HG03139 (cell line): ENCODE measurements around the gene DDX1.

Experiments
- ATAC-seq: cut with Tn5 transposase; IDR thresholded peaks from one replicate; pipeline ENCODE4 v1.9.1; 2021; ENCODE audit not compliant: unreplicated experiment

The DDX1 gene

DNA sequence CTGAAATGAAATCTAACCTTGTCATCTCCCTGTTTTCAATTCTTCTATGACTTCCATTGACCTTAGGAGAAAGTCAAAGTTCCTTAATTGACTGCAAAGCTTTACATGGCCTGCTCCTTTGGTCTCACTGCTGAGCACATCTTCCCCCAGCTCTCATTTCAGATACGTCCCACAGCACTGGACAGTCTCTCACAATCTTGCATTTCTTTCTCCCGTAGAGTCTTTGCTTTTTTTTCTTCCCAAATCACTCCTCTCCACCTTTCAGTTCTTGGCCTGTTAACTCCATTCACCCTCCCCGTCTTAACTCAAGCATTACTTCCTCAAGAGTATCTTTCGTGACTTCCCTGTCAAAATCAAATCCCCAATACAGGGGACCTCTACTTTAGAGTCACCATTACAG lies 67.2 kb downstream of the DDX1 start:
- ATAC-seq: no peak

DNA sequence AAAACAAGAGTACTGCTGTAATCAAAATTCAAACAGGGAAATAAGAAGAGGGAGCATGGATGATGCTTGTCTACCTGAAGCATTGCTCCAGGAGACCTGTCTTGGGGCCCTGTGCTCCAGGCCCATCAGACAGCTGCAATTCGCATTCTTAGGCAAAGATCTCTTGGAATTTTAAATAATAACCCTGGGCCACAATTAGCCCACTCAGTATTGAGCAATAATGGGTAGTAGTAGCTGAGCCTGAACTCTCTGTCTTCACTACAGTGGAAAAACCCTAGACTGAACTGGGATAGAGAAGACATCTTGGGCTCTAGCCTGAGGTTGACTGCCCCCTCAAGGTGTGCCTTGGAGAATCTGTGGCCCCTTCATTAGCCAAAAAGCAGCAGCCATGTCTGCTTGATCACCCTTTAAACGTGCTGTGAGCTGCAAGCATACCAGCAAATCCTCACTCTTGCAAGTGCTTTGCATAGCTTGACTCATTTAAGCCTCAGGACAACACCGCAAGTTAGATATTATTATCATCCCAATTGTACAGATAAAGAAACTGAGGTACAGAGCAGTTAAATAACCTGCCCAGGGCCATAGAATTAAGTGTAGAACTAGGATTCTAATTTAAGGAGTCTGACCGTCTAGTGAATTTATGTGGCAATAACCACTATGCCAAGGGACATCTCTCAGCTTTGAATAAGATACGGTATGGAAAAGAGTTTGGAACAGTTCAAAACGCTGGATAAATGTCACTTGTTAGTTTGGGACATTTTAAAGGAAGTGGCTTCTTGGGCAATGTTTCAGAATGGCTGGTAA lies 69.0 kb downstream of the DDX1 start:
- no peak for ATAC-seq

DNA sequence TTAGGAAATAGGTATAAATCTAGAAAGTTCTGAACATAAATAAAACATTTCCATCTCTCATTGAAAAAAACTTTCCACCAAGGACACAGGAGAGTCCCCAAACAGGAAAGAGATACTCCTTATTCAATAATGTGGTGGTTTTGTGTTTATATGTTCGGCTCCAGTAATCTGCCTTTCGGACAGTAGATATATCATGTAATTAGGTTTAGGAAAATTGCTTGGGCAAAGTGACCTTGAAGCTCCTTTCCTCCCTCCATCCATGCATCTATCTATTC lies 69.6 kb downstream of the DDX1 start:
- no peak for ATAC-seq

DNA sequence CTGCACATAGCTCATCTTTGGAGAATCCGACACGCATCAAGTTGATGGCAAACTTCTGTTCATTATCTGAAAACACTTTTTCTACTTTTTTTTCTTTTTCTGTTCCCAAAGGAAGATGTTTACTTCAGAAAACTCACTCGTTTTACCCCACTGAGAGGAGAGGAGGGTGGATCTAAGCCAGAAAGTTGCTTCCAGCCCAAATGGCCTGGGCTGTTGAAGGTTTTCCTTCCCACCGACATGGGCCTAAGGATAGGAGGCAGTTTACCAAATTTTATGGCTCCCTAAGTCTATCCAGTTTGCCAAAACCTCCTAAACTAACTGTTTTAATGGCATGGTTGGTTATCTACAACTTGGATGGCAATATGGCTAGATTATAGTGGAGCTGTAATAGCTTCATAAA lies 70.4 kb downstream of the DDX1 start:
- ATAC-seq: no peak

DNA sequence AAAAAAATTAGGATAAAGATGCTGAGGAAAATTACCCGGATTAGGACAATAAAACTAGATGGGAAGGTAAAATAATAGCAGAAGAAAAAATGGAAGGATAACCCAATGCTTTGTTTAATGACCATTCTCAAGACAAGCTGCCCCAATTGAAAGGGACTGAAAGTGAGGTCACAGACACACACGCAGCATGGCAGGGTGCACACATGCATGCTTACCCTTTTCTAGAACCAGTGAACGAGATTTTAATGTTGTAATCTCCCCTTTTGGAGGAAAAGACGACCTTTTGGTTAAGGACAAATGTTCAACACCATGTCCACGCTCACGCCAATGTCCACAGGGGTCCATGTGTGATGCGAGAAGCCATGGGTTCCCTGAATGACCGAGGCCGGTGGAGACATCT lies 70.9 kb downstream of the DDX1 start:
- ATAC-seq: no peak

DNA sequence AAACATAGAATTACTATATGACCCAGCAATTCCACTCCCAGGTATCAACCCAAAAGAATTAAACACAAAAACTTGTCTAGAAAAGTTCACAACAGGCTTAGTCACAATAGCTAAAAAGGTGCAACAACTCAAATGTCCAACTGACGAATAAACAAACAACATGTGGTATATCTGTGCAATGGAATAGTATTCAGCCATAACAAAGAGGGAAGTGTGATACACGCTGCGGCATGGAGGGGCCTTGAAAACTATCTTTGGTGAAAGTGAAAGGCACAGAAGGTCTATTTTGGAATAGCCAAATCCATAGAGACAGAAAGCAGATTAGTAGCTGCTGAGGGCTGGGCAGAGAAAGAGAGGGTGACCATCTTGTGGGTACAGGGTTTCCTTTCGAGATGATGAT lies 72.1 kb downstream of the DDX1 start:
- no peak for ATAC-seq

DNA sequence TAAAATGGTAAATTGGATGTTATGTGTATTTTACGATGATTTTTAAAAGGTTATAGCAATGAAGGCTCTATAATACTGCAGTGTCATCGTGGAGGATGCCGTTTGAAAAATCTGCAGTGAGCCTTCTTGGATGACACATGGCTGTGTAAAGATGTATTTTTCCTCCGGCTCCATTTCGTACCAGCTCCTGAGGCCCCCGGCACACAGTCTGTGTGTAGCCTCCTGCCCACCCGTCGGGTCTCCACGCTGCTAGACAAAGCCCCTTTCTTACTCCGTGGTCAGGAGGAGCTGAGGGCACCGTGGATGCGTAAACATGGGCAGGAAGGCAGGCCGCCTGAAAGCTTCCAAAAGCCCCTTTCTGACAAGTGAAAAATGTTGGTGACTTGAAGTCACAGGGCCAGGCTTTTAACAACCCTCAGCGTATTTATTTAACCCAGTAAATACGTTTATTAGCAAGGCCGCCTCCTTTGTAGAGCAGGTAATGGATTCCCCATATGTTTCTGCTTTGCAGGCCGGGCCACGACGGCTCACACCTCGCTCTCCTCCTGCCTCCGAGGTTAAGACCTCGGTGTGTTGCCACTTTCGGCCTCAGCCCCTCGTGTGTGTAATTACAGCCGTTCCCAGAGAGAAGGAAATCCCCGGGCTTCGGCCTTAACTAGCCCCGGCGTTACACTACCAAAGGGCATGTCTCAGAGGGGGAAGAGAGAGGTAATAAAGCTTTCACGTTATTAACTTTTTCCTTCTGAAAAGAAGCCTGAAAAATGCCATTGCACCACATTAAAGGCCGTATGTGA lies 72.8 kb downstream of the DDX1 start:
- ATAC-seq: no peak

DNA sequence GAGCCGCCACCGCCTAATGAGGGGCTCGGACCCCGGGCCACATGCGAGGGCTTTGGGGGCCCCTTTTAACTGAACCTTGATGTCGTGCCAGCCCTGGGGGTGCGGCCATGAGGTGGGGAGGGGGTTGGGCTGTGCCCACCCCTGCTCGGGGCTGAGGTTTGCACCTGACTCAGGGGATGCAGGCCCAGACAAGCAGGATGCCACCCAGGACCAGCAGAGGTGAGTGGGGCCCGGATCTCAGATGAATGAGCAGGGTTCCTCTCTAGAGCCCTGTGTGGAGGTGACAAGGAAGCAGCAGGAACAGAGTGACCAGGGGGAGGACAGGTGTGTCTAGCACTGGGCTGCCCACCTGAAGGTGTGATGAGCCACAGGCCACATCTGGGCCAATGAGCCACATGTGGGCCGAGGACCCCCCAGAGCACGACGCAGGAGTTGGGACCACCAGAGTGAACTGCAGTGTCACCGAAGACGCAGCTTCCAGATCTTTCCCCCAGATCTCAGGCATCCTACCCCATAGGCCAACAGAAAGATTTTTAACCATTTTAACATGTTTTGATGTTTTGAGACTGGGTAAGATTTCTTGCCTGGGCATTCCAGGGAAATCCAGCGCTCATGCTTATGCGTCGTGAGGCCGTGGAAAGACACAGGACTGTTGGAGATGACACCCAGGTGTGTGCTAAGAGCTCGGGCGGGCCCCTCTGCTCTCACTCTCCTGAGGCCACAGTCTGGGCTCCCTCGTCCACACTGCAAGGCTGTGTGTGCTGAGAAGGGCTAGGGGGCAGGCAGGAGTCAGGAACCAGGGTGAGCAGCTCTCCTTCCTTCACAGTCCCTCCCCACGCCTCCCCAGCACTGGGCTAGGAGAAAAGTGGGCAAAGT lies 73.6 kb downstream of the DDX1 start:
- ATAC-seq: no peak

DNA sequence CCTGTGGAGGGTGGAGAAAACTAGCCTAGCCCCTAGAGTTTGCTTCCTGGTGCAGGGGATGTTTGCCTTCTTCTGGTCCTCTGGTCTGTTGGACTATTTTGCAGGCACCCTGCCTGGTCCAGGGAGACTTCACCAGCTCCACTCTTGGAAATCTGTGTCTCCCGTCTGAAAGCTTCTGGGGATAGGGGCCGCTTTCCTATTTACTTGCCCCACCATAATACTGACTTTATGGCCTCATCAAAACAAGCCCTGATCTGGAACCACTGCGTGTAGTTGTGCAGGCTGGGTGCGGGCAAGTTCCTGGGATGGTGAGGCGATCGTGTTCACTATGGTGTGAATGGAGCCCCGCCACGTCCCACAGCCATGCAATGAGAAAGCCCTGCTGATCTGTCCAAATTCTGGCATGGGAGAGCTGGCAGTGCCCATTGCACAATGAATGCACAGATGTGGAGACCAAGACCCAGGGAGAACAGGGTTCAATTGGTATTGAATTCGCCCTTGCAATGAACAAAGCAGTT lies 74.3 kb downstream of the DDX1 start:
- ATAC-seq: no peak

DNA sequence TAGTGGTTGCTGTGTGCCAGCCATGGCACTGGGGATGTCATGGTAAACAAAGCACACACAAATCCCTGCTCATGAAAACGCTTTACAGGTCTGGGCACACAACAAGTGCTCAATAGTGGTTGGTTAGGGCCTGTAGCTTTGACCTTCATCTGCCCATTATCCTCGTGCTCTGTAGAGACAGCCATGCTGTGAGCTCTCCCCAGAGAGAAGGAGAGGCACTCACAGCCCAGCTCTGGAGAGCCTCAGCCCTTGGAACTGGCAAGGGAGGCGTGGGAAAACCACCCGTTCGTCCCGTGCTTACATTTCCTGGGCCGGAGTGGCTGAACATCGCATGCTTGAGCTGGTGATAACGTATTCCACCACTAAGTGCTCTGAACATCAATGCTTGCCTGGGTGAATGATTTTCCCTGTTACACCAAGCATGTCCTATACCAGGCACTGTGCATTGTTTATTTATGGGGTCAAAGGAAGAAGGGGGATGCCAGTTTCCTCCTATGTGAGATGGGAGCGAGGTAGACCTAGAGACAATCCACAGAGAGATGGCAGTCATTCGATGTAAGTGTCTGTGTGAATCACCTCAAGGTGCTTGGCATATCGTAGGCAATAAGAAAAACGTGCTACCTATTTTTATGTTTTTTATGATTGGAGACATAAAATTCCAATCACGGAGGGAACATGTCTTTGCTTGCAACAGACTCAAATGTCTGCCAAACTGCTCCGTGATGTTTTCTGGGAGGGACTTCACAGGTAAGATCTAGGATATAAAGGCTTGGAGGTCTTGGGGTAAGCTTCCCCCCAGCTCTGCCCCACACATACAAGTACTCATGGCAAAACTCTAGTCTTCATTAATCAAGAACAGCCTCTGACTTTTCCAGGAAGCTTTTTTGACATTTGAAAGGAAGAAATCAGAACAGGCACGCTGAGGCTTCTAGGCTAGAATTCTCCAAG lies 75.5 kb downstream of the DDX1 start:
- no peak for ATAC-seq

DNA sequence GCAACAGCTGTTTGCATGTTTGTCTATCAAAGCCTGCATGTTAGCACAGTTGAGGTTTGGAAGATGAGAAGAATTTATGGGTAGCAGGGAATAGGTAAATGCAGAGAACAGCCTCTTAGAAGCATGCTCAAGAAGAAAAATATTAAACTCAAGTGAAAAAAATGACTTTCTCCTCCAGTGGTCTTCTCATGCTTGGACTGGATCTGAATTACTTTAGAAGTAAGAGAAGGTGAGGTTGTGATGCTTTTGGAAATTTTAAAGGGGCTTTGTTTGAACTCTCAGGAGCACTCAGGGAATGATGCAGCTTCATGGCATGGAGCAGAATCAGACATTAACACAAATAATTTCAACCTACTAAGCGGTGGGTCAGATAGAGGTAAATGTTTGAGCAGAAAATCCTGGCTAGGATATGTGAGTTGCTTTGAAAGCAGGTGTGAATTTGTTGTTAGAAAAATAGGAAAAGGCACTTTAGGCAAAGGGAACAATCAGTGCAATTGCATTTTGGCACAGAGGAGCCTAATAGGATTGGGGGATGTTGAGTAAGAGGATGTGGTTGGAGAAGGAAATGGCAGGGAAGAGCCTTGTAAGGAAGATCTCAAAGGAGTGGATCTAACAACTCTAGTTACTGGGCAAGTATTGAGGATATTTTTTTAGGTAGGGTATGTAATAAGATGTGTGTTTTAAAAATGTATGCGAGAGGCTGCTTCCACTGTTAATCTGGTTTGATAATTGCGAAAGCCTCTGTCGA lies 76.3 kb downstream of the DDX1 start:
- no peak for ATAC-seq

DNA sequence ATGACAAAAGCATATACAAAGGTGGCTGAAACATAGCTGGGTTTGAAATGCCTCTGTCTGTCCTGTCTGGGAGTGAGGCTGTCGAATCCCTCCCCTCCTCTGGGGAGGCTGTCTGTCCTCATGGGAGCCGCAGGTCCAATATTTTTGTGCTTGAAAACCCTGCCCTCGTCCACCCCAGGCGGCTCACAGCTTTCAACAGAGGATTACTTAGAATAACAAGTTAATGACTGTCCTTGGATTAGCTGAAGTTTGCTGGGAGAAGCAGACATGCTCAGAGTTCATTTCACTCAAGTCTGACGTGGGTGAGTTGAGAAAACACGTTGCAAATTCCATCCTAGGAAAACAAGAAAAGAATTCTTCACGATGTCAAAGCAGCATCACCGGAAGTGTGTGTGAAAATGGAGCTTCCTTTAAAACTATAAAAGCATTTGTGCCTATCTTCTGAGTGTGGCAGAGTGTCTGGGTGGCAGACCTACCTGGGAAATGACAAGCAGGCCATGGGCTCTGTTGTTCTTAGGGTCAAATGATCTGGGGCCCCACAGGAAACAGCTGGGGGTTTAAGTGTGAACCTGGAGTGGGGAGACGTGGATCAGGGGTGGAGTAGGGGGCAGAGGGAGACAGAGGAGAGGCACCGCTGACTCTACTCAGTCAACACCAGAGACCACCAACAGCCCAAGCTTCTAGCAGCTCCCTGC lies 77.1 kb downstream of the DDX1 start:
- no peak for ATAC-seq

DNA sequence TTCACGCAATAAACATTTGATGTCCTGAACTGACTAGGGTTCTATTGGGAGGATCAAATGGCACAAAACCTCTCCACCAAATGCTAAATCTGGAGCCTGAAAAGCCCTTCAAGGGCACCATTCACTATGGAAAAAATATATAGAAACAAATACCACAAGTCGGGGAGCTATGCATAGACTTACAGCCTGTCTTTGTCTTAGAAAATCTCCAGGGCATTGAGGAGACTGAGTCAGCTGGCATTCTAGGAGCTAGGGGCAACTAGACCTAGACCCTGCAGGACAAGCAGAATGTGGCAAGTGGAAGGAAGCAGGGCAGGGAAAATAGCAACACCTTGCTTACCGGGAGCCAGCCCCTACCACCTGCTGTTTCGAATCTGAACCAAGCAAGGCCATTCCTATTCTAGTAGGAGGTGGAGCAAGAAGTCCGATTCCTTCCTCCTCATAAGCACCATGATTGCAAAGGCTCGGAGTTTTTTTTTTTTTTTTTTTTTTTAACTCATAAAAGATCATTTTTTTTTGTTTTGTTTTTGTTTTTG lies 77.8 kb downstream of the DDX1 start:
- no peak for ATAC-seq

DNA sequence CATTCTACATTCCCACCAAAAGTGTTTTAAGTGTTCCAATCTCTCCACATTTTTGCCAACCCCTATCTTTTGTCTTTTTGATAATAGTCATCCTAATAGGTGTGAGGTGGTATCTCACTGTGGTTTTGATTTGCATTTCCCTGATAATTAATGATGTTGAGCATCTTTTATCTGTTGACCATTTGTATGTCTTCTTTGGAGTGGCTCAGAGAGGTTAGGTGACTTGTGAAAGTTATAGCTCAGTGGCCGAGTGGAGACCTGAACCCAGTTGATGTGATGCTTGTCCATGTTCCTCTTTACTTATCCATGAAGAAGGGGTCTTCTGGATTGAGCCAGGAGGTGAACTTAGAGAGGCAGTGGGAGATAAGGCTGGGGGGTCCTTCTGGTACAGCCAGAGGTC lies 78.8 kb downstream of the DDX1 start:
- no peak for ATAC-seq

DNA sequence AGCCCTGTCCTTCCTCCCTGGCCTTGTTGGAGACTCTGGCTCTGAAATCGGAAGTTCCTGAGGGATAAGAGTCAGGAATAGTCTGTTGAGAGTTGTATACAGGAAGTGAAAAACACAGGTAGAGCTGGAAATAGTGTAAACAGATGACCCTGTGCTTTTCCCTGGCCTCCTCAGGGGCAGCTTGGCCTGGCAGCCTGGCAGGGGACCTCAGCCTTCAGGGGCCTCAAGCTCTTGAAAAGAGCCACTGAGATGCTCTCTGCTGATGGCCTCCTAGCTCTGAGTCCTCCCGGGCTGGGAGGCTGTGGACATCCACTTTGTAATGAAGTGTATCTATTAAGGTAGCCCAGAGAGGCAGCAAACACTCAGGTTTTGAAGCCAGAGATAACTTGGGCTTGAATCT lies 79.3 kb downstream of the DDX1 start:
- ATAC-seq: no peak

DNA sequence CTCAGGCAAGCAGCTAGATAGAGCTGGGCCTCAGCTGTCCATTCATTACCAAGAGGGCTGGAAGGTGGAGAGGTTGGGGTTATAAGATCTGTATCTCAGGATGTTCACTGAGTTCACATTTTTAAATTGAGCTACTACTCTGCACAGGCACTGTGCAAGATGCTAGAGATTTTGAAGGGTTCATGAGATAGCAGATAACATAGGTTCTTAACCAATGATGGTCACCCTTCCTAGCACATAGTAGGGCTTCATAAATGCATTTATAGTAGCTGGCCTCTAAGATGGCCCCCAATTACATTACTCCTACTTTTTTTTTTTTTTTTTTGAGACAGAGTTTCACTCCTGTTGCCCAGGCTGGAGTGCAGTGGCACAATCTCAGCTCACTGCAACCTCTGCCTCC lies 79.7 kb downstream of the DDX1 start:
- no peak for ATAC-seq

DNA sequence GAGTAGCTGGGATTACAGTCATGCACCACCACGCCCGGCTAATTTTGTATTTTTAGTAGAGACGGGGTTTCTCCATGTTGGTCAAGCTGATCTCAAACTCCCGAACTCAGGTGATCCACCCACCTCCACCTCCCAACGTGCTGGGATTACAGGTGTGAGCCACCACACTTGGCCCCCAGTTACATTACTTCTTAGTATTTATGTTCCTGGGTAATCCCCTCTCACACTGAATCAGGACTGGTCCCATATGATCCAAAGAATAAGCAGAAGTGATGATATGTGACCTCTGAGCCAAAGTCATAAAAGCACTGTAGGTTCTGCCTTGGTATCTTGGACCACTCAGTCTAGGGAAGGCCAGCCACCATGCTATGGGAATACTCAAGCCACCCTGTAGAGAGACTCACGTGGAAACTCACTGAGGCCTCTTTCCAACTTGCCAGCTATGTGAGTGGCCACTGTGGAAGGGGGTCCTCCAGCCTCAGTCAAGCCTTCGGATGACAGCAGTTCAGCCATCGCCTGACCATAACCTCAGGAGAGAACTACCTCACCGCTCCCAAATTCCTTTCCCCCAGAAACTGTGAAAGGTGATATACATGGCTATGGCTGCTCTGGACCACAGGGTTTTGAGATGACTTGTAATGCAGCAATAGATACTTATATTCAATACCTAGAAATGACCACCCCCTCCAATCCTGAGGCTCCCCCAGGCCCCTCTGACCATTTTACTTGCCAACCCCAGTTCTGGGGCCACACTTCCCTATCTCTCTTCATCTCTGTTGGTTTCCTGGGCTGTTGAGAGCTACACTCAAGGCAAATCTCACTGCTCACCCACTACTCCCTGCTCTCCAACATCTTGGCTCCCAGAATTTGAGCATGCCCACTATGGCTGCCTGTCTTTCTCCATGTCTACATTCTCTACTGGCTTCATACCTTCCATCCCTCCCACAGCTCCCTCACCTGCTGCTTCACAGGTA lies 80.5 kb downstream of the DDX1 start:
- no peak for ATAC-seq
